ENCODE measurements around the gene HTRA2. TPM values are rescaled to one million over a fixed set of nuclear protein-coding genes. Genes with fewer than 3 reads are reported as not detected.

HTRA2 gene
- total RNA-seq, 4 donors from 2014 or later, result 8.6 to 29.6 (median 21.0) TPM

DNA sequence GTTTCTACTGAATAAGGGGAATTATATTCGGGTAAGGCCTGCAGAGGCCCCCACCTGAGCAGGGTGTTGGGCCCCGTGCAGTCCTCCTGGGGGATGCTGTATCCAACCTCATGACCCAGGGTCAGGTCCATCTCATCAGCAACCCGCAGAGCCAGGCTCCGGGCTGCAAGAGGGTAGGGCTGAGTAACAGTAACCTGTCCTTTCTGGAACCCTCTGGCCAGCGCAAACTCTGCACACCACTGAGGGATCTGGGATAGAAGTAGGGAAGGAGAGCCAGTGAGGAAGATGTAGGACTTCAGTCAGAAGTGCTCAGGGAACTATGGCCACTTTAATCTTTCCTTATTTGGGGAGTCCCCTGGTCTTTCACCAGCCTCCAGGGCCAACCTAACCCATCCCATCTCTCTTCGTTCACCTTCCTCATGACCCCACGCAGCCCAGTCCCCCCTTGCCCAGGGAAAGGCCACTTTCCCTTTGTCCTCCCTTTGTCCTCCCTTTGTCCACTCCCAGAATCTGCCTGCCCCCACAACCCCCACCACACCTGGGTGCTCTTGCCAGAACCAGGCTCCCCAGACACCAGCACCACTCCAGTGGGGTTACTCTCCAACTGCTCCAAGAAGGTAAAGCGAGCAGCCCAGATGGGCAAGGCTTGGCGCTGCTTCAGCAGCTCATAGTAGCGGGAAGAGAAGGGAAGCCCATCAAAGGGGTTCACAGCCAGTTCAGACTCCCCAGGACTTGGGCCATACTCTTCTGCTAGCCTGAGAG, 4.6 kb upstream of the HTRA2 start:
- H3K4me1 ChIP-seq, result peaks cover 9 to 12% (median 10%) of the 10 kb centered on the region in 4 donors
- in situ Hi-C loops (cut with MboI; ENCODE audit: low pct_ligation_motif_present in 1 of 4, low pct_unique_long_range_greater_than_20kb in 1 of 4, low sequenced_read_pairs in 3 of 4), result no loop called here
- peak overlapping the region in 3 of 4 donors; percentile 31 to 66 (median 60) for H3K27ac ChIP-seq
- intact Hi-C loops (cut with DNase I; ENCODE audit: low total_unique reads), result no loop called here
- peak overlapping the region in 3 of 4 donors; percentile 3 to 32 (median 6) for H3K4me3 ChIP-seq
- DNase-seq, result no peak
- no peaks in the 10 kb centered on the region for H3K9me3 ChIP-seq
- H3K36me3 ChIP-seq, result peaks cover 0 to 19% (median 8%) of the 10 kb centered on the region in 4 donors
- WGBS, 2 donors (ENCODE audit: low coverage in 1 of 2), result 93 to 95% methylated on average over 3 to 9 of the region's 10 CpGs
- TF ChIP-seq, protein P1, sequence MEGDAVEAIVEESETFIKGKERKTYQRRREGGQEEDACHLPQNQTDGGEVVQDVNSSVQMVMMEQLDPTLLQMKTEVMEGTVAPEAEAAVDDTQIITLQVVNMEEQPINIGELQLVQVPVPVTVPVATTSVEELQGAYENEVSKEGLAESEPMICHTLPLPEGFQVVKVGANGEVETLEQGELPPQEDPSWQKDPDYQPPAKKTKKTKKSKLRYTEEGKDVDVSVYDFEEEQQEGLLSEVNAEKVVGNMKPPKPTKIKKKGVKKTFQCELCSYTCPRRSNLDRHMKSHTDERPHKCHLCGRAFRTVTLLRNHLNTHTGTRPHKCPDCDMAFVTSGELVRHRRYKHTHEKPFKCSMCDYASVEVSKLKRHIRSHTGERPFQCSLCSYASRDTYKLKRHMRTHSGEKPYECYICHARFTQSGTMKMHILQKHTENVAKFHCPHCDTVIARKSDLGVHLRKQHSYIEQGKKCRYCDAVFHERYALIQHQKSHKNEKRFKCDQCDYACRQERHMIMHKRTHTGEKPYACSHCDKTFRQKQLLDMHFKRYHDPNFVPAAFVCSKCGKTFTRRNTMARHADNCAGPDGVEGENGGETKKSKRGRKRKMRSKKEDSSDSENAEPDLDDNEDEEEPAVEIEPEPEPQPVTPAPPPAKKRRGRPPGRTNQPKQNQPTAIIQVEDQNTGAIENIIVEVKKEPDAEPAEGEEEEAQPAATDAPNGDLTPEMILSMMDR (IDR thresholded peaks at IDR 0.05), result no peak
- TF ChIP-seq POLR2A (IDR thresholded peaks at IDR 0.05) (no peak), POLR2AphosphoS5 (IDR thresholded peaks at IDR 0.05) (no peak), EP300 (IDR thresholded peaks at IDR 0.05; ENCODE audit: low read depth) (no peak)
- peaks cover 10% of the 10 kb centered on the region for H3K27me3 ChIP-seq

DNA sequence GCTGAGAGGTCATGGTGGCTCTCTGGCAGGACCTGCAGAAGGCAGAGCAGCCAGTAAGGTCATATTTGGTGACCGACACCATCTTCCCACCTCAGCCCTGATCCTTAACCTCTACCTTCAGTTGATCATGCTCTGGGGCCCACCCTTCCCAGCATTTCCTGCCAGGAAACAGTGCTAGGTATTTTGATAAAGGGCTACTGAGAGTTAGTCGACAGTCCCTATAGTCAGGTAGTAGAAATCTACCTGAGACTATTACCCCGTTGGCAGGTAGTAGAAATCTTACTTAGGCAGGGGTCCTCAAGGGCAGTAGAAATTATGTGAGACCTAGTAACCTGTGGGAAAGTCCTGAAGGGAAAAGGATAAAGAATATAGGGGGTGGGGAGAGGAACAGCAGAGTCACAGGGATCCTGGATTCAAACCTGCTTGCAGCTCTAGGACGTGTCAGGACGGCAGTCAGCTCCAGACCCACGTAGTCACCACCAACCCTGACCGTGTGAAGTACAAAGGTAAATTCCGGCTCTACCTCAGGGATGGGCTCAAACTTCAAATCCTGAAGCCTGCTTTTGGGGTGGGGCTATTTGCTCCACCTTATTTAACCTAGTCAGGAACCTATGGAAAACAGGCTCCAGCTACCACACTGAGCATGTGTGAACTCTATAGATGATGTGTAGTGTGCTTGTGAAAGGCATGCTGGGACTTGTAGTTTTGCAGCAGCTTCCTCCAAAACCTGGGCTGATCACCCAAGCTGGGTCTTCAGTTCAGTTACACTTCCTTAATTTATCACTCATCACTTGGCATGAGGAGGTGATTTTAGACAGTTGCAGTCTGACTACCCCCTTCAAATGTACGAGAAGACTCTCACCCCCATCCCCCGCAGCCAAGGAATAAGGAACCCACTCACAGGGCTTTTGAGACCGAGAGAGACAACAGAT, 3.8 kb upstream of the HTRA2 start, which contains the start of gene DQX1:
TSS of gene DQX1 (minus strand) at position 515 of the 932 bp plus-strand sequence. CDS start at position 13, 502 bp downstream.
- Histone ChIP-seq H3K36me3 (peaks cover 0 to 19% (median 8%) of the 10 kb centered on the region in 4 donors), H3K27me3 (peaks cover 2% of the 10 kb centered on the region), H3K27ac (peak within 1 kb of the TSS in 3 of 4 donors; percentile 31 to 66 (median 60)), H3K4me1 (peaks cover 10 to 16% (median 15%) of the 10 kb centered on the region in 4 donors), H3K4me3 (peak within 1 kb of the TSS in 3 of 4 donors; percentile 3 to 32 (median 6)), H3K9me3 (no peaks in the 10 kb centered on the region)
- DNase-seq, result peak; percentile 71
- intact Hi-C loops (cut with DNase I; ENCODE audit: low total_unique reads) (no loop called here), in situ Hi-C loops (cut with MboI; ENCODE audit: low pct_ligation_motif_present in 1 of 4, low pct_unique_long_range_greater_than_20kb in 1 of 4, low sequenced_read_pairs in 3 of 4) (no loop called here)
- TF ChIP-seq POLR2AphosphoS5 (IDR thresholded peaks at IDR 0.05), result peak; percentile 28 to 86 (median 82)
- TF ChIP-seq, protein P1 (IDR thresholded peaks at IDR 0.05), result no peak
- peak; percentile 80 for TF ChIP-seq POLR2A (IDR thresholded peaks at IDR 0.05)
- 63 to 76% methylated on average over 2 to 11 of the region's 11 CpGs for WGBS, 2 donors (ENCODE audit: low coverage in 1 of 2)

DNA sequence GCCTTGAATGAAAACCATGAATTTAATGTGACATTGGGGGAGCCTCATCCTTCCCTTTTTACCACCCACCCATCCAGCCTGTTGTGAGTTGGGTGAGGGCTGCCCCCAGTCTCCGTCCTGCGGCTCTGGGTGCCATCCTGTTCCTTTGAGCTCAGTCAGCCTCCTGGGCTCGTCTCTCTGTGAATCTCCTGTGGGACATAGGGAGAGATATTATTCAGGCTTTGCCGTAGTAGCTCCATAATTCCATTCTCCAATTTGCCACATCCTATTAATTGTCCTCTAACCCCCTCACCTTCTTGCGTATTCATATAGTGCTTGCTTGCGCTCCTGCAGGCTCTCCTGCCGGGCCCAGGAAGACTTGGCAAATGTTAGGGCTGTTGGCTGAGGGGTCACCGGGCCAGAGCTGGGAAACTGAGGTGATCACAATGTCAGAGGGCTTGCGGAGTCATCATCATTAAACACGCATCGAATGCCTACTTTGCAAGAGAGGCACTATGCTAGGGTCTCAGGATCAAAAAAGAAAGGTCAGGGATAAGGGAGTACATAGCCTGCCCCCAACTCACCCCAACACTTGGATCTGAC, 3.0 kb upstream of the HTRA2 start:
- Histone ChIP-seq H3K36me3 (peaks cover 0 to 19% (median 8%) of the 10 kb centered on the region in 4 donors), H3K27me3 (no peaks in the 10 kb centered on the region), H3K9me3 (no peaks in the 10 kb centered on the region), H3K4me1 (peaks cover 14 to 24% (median 19%) of the 10 kb centered on the region in 4 donors), H3K4me3 (no peak overlapping the region), H3K27ac (no peak overlapping the region)
- intact Hi-C loops (cut with DNase I; ENCODE audit: low total_unique reads) (no loop called here), in situ Hi-C loops (cut with MboI; ENCODE audit: low pct_ligation_motif_present in 1 of 4, low pct_unique_long_range_greater_than_20kb in 1 of 4, low sequenced_read_pairs in 3 of 4) (no loop called here)
- WGBS, 2 donors (ENCODE audit: low coverage in 1 of 2), result 94 to 100% methylated on average over 4 to 11 of the region's 11 CpGs
- DNase-seq, result no peak
- TF ChIP-seq, protein P1 (IDR thresholded peaks at IDR 0.05), result no peak
- TF ChIP-seq POLR2A (IDR thresholded peaks at IDR 0.05) (no peak), POLR2AphosphoS5 (IDR thresholded peaks at IDR 0.05) (no peak), EP300 (IDR thresholded peaks at IDR 0.05; ENCODE audit: low read depth) (no peak)

Data from transverse colon (tissue), 4 donors.